ENCODE results near the gene ZNF385C.
"Not testable (repeated sequence)": the region's sequence is repeated elsewhere in the genome, so short reads cannot be mapped to it uniquely, and the experiment has no call there.

The ZNF385C gene

GRCh38 chr17:42097691-42098631 is at the start of gene ZNF385C:
Gene ZNF385C, minus strand, starts transcription at chr17:42098473. Its CDS starts 35,417 bp downstream, at chr17:42063056.
- peak; percentile 24 to 48 for DNase-seq (ENCODE audit: low read depth in 2 of 2)

DNA sequence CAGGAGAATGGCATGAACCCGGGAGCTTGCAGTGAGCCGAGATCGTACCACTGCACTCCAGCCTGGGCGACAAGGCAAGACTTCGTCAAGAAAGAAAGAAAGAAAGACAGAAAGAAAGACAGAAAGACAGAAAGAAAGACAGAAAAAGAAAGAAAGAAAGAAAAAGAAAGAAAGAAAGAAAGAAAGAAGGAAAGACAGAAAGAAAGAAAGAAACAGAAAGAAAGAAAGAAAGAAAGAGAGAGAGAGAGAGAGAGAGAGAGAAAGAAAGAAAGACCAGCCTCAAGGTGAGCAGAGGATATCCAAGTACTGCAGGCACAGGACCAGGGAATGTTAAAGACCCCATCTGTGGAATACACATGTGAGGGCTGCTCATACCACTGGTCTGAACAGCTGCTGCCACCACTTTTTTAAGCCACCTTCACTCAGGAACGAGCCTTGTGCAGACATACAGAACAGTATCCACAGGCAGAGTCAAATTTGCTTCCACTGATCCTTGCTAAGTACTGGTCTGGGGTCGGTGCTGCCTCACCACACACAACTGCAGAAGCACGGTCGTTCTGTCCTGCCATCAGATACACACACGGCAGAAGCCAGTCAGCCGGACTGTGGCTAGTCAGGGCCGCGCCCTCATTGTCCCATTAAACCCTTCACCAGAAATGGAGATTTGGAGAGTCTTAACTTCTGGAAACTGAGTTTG is 48.8 kb upstream of the ZNF385C start:
- no peak for DNase-seq (ENCODE audit: low read depth in 2 of 2)

- not testable (repeated sequence) for DNase-seq (ENCODE audit: low read depth in 2 of 2)
Measured at GRCh38 chr17:42143138-42143537, 44.9 kb upstream of the ZNF385C start.

DNA sequence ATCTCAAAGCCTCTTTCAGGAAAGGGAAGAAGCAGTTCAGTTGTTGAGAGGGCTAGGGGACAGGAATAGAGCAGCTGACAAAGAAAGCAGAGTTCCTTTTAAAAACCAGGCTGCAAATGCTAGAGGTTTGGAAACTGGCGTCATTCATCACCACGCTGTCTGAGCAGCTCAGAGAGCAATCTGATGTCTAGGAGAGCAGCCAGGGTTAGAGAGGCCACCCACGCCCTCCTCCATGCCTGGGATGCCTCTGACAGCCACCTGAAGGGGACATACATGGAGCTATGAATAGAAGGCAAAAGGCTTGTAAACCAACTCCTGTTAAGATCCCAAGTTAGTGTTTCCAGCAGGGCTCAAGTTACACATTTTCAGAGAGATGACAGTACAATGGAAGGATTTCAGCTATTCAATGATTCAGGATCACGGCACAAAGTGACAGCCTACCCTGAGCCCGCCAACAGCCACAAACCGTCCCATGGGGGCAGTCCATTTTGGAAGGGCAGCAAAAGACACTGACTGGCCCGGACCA is 44.2 kb upstream of the ZNF385C start:
- DNase-seq (ENCODE audit: low read depth in 2 of 2): no peak

- DNase-seq (ENCODE audit: low read depth in 2 of 2): no peak
Measured at GRCh38 chr17:42141382-42141781, 43.1 kb upstream of the ZNF385C start.

GRCh38 chr17:42140690-42141089 is 42.4 kb upstream of the ZNF385C start:
- DNase-seq (ENCODE audit: low read depth in 2 of 2): not testable (repeated sequence)

DNA sequence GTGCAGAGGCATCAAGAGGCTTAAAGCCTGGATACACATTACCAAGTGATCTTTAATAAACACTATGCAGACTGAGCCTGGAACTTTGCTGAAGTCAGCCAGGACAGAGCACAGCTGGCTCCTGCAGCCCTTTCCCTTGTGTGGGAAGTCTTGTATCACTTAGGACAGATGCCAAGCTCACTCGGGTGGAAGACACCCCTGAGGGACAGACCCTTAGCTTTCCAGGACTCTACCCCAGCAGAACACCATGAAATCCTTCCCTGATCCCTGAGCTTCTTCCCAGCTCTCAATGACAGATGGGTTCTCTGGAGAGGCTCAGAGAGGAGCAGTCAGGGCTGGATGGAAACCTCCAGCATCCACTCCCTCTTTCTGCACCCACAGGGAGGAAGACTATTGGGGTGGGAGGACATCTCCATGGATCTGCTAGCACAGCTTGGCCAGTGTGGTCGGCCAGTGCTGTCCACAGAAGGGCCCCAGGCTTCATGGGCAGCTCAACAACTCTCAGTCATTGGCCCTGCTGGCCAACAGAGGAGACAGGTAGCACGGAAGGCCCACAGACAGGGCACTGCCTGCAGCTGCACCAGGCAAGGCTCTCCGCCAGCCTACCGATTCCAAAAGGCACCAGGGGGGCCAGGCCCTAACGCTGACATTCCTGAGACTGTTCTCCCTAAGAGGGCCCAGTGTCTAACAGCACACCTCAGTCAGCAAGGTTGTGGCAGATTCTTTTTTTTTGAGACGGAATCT is 40.6 kb upstream of the ZNF385C start:
- DNase-seq (ENCODE audit: low read depth in 2 of 2): no peak

GRCh38 chr17:42136654-42137051 is 38.4 kb upstream of the ZNF385C start:
- no peak for DNase-seq (ENCODE audit: low read depth in 2 of 2)

DNA sequence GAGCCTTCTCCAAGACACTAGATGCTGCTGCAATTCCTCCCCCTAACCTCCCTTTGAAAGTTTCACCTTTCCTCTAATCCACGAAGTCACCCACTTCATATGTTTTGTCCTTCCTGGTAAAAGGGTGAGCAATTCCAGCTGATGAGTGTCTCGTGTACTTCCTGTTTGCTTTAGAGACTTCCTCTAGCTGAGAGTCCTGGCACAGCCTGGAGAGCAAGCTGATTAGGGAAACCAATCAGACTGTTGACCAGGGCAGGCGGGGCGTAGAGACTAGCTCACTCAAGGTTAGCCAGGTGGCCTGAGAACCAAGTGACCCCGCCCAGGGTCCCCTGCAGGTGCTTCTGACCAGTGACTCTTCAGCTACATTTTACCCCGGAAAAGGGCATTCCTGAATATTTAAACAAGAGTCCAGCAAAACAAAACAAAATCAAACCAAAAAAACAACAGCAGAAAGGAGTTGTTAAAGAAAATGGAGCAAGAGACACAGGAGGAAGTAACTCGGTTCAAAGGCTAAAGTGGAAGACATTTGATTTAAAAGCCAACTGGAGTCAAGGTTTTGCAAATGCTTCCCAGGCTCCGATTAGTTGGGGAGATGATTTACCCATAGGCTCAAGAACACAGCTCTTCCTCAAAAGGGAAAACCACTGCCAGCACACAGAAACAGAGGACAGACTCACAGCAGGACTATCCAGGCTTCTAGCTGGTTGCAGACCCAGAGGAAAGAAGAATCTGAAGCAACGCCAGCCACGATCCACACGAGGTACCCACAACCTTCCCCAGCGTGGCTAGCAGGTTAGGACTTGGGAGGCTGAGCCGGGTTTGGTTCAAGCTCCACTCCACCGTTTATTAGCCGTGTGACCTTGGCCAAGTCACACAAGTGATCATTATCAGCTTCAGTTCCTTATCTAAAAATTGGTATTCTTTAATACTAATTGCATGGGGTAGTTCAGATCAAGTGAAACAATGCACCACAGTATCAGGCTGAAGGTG is 37.7 kb upstream of the ZNF385C start:
- no peak for DNase-seq (ENCODE audit: low read depth in 2 of 2)

GRCh38 chr17:42135151-42135550 is 36.9 kb upstream of the ZNF385C start:
- DNase-seq (ENCODE audit: low read depth in 2 of 2): no peak

- DNase-seq (ENCODE audit: low read depth in 2 of 2): no peak
Measured at GRCh38 chr17:42133461-42134041, 35.3 kb upstream of the ZNF385C start.

DNA sequence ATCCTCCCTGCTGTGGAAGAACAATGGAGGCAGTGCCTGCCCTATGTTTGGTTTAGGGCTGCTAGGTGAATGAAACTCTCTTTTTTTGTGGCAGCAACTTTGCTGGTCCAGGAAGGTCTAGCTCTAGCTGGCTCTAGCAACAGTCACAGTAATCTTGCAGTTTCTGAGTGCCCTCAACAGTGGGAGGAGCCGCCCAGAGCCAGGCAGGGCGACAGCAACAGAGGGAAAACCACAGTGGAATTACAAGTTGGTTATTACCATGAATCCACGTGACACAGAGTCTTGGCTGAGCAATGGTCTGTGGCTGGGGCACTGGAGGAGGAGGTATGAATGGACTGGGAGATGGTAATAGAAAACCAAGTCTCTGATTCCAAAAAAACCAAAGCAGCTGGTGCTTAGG is 34.7 kb upstream of the ZNF385C start:
- DNase-seq (ENCODE audit: low read depth in 2 of 2): no peak

- DNase-seq (ENCODE audit: low read depth in 2 of 2): no peak
Measured at GRCh38 chr17:42131981-42132432, 33.7 kb upstream of the ZNF385C start.

- no peak for DNase-seq (ENCODE audit: low read depth in 2 of 2)
Measured at GRCh38 chr17:42131232-42131631, 33.0 kb upstream of the ZNF385C start.

- no peak for DNase-seq (ENCODE audit: low read depth in 2 of 2)
Measured at GRCh38 chr17:42130310-42130936, 32.1 kb upstream of the ZNF385C start.

DNA sequence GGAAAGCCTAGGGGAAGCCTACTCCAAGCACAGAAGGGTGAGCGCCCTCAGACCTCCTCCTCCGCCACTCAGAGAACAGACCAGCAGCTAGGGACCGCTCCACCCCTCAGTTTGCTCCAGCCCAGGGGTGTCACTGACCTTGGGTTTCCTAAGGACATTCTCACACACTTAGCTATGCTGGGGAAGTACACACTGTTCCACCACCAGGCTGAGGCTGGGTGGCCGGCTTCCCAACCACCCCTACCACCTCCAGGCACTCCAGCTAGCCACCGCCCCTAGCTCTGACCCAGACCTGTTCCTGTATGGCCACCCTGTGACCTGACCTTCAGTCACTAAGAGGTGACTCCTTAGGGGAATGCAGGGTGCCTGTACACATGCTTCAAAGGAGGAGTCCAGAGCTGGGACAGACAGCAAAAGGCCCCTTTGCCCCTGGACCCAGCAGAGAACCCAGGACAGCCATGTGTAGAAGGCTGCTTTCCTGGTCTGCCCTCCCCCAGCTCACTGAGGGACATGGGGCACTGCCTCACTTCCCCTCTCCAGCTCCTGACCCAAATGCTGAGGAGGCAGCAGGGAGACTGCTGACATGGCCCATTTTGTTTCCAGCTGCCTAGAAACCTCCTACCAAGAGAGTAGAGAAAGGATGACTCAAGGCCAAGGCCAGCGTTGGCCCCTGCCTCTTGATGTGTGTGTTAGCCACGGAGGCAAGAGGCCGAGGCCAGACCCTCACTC is 31.0 kb upstream of the ZNF385C start:
- no peak for DNase-seq (ENCODE audit: low read depth in 2 of 2)

GRCh38 chr17:42127414-42127813 is 29.1 kb upstream of the ZNF385C start:
- no peak for DNase-seq (ENCODE audit: low read depth in 2 of 2)

DNA sequence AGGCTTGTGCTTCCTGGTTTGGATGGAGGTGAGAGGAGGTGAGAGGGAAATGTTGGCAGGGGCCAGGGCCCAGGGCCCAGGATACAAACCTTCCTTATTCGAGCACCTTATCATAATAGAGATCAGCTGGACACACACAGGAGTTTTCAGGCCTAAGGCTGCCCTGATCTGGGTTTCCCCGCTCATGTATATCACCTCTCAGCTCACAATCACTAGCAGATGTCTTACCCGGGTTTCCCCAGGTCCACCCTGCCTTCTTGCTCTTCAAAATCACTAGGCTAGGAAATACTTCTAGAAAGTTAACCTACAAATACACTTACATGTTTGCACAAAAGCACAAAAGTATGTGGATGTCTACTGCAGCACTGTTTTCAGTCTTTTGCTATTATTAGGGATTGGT is 28.6 kb upstream of the ZNF385C start:
- no peak for DNase-seq (ENCODE audit: low read depth in 2 of 2)

DNA sequence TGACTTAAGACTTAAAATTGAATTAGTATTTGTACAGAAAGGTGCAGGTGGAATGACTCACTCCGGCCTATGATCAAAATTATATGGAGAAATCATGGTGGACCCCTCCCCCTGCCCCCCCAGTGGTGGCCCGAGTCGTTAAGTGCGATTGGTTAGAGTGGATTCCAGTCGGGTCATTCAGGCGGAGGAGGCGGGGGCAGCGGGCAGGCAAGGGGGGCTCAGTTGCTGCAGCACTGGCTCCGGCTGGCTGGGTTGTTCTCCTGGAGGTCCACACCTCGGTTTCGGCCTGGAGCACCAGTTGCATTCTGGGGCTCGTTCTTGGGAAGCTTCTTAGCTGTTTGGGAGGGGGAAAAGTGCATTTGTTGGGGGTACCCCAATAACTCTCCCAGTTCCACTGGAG is 27.3 kb upstream of the ZNF385C start:
- DNase-seq (ENCODE audit: low read depth in 2 of 2): no peak
